ENCODE data around the gene SFMBT2.

SFMBT2 gene

DNA sequence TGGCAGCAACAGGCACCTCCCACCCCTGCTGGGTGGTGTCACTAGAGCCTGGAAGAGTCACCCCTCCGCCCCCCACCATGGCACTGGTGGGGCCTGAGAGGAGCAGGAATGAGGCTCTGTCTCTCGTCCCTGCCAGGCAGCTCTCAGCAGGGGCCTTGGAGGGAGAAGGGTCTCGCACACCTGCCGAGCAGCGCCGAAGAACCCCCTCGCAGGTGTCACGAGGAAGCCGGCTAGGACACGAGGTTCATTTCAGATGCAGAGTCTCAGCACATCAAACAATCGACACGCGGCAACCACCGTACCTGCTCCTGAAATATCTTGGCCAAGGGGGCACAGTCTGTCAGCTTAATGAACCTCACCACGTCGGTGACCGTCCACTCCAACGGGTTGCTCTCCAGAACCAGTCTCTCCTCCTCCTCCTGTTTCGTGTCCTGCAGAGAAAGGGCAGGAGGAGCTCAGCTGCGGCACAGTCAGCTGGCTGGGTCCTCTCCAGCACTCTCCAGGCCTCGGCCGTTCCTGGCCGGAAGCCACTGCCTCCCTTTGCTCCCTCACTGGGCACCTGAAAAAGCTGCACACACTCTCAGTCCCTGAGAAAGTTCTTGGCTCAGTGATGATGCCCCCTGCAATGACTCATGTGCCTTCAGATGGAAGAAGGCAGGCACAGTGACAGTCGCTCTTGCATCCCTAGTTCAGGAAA, 240.1 kb downstream of the SFMBT2 start:
- no peak for DNase-seq

DNA sequence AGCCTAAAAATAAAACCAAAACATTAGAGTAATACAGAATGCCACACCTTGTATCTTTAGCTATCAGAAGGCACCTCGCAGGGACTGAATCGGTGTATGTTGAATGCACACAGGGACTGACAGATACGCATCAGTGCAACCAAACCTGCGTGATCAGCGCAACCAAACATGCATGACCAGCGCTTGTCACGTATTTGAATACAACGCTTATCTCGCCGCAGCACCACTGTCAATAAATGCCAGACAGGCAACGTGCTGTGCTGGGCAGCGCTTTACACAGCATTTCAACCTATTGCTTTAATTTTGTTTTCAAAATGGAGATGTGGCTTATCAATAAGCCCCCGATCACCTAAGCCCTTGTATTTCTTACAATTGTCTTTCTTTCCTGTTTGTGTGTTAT, 242.4 kb downstream of the SFMBT2 start:
- no peak for DNase-seq

DNA sequence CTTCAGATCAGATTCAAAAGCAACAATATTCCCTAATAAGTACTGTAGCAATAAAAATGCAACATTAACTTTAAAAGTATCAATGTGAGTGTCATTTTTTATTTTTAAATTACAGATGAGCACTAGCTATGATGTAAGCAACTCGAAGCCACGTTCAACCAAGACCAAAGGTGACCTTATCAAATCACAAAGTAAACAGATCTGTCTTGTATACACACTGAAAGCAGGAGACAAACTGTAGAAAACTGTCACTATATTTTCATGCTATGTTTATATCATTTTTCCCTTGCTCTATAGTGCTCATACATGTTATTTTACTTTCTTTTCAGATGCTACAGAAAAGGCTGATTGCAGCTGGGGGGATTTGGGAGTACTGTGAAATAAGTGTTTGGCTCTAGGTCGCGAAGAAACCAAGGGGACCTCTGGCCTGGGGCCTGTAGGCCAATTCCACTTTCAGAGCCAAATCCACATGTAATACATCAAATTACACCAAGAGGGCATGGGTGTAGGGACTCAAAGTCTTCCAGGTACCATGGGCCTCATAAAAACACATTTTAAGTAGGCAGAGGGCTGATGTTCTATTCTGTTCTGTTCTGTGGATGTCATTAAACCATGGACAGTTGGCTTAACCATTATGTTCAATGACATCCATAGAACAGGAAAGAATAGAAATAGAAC, 245.2 kb downstream of the SFMBT2 start:
- DNase-seq, result no peak

DNA sequence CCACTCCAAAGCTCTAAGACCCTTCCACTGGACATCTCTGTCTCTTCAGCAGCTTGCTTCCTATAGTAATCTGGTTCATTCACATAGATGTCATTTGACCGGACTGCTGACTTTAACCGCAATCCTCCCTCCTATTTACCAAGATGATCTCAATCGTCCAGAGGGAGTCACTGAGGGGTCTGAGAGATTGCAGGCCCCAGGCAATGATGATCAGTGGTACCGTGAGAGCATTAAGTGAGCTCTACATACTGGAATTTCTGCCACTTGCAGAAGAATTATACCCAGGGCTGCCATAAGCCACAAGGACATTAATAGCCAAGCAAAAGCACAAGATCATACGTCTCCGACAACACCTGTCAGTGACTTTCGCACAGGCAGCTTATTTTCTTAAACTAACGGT, 245.9 kb downstream of the SFMBT2 start:
- DNase-seq, result no peak

DNA sequence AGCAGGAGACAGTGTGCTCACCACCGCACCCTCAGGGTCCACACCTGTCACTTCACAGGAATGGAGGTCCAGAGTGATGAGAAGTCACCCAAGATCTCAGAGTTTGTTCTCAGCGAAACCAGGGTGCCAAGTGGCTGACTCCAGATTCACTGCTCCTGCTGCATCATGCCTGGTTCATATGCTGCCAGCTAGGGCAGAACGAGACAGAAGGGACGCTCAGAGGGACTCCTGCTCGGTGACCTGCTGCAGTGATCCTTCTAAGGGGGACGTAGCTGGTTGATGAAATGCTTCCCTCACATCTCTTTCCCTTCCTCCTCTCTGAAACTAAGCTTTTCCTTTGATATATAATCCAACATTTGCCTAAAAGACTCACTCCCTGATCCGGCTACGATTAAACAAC, 248.5 kb downstream of the SFMBT2 start:
- DNase-seq, result no peak

DNA sequence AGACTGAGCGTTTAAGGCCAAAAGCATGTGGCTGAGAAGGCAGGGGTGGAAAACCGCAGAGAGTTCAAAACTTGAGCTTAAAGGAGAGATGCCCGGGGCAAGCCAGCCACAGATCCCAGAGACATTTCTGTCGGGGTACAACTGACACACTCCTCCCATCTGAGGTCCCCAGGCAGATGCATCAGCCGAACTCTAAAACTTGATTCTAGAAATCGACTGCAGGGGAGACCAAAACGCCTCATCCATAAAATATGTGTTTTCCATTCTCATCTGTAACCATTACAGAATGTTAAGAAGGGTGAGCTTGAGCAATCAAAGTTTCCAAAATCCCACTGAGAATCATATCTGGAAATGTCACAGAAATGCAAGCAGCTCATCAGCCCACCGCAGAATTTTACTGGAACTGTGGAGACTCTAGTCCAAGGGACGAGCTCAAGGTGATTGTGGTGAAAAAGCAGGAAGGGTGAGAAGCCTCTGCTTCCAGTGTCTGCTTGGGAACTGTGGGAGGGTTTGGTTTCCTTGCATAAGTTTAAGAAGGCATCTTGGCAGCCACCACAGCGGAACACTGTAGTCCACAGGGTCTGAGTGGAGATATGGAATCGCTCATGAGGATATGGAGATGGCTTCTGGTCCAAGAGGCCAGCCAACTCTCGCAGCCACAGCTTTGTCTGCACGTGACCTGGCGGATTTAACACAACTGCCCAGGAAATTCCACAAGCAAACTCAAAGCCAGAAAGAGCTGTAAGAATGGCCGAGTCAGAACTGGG, 249.2 kb downstream of the SFMBT2 start:
- no peak for DNase-seq

DNA sequence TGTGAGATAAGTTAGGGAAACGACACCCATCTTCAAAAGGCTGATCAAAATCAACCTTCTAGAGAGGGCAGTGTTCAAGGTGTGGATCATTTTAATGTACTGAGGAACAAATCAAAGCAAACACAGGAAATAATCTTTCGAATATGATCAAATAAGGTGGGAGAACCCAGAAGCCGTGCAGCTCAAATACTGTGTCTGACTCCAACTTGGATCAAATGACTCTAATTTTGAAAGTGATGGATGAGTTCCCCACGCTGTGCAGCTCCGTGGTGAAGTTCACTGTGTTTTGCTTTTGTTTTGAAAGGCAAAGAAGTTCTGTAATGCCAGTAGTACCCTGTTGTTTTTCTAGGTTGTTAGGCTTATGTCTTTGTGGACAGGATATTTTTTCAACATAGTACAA, 250.9 kb downstream of the SFMBT2 start:
- no peak for DNase-seq

DNA sequence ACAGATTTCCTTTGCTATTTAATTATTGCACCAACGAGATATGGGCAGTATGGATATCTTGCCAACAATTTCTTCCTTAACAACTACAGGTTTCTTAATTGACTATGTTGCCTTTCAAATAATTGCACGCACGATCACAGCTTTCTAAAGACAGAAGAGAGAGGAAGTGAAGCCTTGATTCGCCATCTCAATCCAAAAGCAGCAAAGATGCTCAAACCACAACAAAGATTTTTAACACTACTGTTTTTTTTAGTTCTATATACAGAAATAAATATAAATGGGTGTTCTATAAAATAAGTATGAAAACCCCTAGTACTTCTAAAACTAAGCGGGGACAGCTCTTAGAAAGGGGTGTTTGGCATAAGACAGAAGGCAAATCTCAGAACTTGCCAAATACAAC, 251.3 kb downstream of the SFMBT2 start:
- DNase-seq, result no peak

DNA sequence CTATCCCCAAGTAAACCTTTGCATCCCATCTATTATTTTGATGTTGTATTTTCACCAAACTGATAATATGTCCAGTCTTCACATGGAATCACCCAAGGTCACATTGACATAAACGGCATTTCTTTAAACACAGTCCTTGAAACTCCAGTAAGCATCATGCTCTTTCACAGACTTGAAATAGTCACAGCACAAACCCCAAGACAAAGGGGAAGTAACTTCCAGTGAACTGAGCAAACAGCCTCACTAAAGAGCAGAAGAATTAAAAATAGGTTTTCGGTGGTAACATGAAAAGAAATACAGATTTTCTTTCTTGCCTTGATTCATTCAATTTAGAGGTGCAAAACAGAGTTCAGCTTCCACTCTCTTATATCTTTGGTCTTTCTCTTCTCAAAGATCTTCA, 253.7 kb downstream of the SFMBT2 start:
- DNase-seq, result no peak

DNA sequence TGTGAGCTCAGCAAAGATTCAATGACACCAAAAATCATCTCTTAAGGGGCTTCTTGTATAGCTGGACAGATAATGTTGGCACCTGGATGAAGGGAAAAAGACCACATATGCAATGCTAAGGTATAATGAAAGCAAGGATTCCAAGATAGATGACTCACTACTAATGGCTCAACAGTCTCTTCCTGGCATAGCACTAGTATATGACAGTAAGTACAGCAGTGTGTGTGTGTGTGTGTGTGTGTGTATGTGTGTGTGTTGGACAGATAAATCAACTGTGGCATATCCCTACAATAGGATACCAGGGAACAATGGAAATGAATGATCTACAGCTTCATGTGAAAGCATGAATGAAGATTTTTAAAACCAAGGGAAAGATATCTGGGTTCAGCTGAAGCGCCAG, 257.1 kb downstream of the SFMBT2 start:
- no peak for DNase-seq

DNA sequence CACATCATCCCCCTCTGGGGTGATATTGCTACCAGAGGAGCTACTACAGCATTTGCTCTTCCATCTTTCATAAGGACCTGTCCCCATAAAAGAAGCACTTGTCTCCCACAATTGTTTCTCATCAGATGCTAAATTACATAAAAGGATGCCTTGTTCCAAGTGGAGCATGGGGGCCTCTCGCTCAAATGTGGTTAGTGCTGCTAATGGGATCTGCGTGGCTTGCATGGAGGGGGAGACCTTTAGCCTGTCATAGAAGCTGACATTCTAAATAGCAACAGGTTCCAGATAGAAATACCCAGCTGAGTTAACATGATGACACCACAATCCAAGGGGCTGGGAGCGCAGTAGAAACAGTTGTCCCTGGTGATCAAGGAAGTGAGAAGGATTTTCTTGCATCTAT, 257.9 kb downstream of the SFMBT2 start:
- DNase-seq, result no peak

DNA sequence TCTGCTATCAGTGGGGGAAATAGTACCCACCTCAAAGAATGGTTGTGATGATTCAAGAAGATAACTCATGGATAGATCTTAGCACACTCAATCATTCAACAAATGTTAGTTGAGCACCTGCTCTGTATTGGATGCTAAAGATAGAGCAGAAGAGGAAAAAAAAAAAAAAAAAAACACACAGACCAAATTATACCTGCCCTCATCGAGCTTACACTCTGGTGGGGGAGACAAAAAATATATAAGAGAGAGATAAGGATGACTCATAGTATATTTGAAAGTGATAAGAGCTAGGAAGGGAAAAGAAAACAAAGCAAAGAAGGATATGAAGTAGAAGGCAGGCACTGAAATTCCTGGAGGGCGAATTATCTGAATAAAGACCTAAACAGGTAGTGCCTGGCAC, 258.5 kb downstream of the SFMBT2 start:
- no peak for DNase-seq

DNA sequence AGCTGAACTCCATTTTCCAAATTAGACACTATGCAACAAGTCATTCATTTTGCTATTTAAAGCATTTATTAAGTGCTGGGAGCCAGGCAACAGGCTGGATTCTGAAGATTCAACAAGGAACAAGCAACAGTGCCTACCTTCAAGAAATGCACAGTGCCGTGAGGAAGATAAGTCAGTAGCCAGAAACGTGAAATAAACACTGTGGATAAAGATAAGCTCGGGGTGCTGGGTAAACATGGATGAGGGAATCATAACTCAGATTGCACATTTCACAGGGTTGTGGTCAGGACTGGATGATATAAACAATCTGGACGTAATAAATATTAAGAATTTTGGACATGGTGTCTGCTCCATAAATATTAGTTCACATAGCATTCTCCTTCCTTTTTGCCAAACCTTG, 259.3 kb downstream of the SFMBT2 start:
- no peak for DNase-seq

DNA sequence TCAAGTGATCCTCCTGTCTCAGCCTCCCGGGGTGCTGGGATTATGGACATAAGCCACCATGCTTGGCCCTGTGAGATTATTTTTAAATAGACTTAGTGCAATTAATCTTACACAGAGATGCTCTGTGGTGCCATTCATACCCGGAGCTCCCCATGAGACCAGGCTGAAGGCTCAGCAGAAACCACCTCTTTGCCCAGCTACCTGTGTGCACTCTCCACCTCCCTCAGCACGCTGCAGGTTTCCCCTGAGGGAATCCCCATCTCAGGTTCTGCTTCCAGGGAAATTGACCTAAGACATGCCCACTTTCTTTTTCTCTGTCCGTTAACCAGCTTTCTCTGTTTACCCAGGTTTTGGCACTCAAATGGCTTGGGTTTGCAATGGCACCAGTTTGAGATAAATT, 260.5 kb downstream of the SFMBT2 start:
- DNase-seq, result no peak

DNA sequence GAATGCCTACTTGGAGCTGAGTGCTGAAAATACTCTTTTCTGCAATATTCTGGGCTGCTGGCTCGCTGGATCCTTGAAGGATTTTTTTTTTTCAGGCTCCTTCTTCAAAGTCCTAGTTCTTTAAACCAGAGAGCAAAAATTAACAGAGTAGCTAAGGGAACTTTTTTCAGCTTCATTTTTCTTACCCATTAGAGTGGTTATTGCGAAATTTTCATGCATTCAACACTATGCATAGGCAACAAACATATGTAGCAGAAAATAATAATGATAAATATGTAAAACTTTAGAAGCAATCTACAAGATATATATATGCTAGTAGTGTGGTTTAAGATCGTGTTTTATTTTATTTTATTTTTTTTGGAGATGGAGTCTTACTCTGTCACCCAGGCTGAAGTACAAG, 264.6 kb downstream of the SFMBT2 start:
- DNase-seq, result no peak

DNA sequence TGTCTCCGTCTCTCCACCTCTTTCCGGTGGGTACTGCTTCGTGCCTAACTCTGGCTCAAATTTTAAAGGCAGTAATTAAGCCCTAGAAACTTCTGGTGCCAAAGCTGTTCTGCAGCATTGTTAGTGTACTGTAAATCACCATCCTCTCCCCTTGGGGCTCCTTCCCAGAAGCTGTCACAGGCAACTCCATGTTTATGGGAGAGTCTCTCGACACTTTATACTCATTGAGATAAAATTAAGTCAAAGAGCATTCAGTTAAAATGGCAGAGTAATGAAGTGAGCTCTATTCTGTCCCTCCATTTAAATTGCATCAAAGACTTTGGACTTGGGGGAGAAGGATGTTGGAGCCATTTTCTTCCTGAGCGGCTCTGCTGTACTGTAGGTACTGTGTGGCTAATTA, 274.8 kb downstream of the SFMBT2 start:
- DNase-seq, result no peak

DNA sequence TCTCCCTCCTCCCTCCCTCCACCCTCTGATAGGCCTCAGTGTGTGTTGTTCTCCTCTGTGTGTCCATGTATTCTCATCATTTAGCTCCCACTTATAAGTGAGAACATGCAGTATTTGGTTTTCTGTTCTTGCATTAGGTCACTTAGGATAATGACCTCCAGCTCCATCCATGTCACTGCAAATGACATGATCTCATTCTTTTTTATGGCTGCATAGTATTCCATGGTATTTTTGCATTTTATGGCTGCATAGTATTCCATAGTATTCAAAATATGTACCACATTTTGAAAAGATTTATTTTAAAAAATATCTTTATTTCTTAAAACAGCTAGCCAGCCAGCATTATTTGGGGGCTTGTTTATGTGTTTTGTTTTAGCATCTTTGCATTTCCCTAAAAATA, 275.6 kb downstream of the SFMBT2 start:
- no peak for DNase-seq

DNA sequence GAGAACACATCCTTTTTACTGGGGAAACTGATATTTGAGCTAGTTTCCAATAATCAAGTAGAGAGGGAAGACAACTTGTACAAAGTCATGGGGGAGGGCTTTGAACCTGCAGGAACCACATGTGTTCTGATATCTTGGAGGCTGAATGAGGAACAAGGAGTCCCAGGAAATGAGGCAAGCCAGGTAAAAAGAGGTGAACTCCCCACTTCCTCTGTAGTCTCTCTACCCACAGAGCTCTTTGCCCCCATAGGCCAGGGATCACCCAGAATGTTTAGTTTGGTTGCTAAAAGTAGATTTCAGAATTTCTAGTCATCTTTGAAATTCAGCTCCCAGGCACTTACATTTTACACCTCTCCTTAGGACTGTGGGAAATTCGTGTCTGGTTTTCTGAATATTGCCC, 276.4 kb downstream of the SFMBT2 start:
- no peak for DNase-seq

DNA sequence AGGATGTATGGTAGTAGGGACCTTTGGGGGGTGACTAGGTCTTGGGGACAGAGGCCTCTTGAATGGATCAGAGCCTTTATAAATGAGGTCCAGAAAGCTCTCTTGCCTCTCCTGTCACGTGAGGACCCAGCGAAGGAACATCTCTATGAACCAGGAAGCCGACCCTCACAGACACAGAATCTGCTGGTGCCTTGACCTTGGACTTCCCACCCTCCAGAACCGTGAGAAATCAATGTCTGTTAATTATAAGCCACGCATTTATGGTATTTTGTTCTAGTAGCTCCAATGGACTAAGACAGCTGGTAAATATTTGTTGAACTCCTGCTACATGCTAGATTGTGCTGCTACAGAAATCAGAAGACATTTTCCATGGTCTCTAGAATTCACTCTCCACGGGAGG, 276.9 kb downstream of the SFMBT2 start:
- DNase-seq, result no peak

DNA sequence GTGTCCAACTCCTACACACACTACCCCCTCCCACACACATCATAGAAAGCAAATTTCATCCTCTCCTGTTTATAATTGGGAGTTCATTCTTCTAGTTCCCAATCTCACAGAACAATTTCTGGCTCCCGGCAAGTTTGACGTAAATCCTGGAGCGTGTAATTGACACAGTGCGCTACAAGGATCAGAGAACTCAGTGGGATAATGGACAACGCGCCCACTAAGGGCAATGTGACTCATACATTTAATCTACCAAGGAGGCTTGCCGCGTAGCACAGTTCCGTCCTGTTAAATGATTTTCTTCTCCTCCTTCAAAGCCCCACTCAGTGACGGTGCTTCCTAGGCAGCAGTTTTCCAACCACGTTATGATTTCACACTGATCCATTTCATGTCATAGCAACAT, 277.6 kb downstream of the SFMBT2 start:
- no peak for DNase-seq

DNA sequence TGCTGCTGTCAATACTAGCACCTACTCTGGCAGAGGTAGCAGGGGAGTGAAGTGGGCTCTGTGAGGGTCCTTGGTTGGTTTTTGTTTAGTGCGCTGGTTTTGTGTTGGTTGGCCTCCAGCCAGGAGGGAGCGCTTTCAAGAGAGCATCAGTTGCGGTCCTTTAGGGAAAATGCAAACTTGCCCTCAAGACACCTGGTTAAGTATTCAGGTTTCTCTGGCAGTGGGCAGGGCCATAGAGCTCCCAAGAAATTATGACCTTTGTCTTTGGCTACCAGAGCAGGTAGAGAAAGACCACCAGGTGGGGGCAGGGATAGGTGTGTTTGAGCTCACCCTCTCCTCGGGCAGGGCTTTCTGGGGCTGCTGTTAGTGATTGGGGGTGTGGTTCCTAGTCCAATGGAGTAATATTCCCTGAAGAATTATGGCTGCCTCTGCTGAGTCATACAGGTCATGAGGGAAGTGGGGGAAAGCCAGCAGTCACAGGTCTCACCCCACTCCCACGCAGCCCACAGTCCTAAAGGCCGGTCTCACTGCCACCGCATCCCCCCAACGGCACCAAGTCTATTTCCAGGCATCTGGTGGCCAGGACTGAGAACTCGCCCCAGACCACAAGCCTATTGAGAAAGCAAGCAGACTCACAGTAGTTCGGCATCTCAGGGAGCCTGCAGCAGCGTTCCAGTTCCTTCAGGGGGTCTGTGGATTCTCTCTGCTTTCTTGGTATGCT, 280.5 kb downstream of the SFMBT2 start:
- DNase-seq, result no peak

DNA sequence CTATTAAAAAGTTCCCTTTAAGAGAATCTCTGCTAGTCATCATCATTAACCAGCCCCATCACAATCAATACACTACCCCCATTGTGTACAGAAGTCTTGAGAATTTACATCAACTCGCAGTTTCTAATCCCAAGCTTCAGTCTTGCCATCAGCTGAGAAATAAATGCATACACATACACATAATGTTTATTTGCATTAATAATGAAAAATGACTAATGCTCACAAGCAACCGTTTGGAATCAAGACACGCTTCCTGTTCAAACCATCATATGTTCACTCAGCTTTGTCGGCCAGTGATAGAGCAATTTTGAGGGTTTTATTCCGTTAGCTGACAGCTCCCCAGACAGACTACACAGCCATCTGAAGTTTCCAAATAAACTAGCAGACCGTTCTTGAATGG, 287.1 kb downstream of the SFMBT2 start:
- no peak for DNase-seq

DNA sequence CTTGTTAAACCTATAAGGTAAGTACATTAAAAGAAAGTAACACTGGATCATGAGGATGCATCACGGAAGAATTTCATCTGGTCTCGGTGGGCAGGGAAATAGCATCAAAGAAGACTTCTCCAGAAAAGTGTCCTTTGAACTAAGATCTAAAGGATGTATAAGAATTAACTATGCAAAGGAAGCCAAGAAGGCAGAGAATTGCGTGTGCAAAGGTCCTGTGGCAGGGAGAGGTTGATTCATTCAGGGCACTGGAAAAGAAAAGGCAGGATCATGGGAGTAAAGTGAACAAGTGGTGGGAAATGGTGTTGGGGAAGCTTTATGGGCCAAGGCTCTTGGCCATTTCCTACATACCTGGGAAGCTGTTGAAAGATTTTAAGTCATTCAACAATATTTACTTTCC, 288.3 kb downstream of the SFMBT2 start:
- DNase-seq, result no peak

Data from NCI-H446 treated with DMSO at 0.1 percent for 48 hours (cell line).